Measurements from ENCODE around the gene ZCCHC2.

DNA sequence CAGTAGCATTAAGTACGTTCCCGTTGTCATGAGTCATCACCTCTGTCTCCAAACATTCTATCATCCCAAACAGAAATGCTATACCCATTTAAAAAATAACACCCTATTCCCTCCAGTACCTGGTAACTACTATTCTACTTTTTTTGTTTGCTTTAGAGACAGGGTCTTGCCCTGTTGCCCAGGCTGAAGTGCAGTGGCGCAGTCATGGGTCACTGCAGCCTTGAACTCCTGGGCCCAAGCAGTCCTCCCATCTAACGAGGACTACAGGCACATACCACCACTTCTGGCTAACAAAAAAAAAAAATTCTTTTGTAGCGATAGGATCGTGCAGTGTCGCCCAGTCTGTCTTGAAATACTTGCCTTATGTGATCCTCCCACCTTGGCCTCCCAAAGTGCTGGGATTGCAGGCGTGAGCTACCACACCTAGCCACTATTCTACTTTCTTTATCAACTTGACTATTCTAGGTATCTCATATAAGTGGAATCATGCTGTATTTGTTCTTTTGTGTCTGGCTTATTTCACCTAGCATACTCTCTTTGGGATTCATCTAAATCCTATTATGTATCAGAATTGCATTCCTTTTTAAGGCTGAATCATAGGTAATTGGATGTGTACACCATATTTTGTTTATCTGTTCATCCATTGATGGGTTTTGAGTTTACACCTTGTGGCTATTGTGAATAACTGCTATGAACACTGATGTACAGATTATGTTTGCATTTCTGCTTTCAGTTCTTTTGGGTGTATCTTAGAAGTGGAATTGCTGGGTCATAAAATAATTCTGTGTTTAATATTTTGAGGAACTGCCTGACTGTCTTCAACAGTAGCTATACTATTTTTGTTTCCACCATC lies 14.4 kb downstream of the ZCCHC2 start:
- TF ChIP-seq, protein P1, sequence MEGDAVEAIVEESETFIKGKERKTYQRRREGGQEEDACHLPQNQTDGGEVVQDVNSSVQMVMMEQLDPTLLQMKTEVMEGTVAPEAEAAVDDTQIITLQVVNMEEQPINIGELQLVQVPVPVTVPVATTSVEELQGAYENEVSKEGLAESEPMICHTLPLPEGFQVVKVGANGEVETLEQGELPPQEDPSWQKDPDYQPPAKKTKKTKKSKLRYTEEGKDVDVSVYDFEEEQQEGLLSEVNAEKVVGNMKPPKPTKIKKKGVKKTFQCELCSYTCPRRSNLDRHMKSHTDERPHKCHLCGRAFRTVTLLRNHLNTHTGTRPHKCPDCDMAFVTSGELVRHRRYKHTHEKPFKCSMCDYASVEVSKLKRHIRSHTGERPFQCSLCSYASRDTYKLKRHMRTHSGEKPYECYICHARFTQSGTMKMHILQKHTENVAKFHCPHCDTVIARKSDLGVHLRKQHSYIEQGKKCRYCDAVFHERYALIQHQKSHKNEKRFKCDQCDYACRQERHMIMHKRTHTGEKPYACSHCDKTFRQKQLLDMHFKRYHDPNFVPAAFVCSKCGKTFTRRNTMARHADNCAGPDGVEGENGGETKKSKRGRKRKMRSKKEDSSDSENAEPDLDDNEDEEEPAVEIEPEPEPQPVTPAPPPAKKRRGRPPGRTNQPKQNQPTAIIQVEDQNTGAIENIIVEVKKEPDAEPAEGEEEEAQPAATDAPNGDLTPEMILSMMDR (IDR thresholded peaks at IDR 0.05; ENCODE audit: low read depth, low read length, poor library complexity, severe bottlenecking), result no peak
- TF ChIP-seq EZH2phosphoT487 (IDR thresholded peaks at IDR 0.05; ENCODE audit: borderline replicate concordance, low read length), result no peak
